SK-N-SH (cell line): ENCODE measurements around the gene ZNF133. TPM values are rescaled to one million over a fixed set of nuclear protein-coding genes. Genes with fewer than 3 reads are reported as not detected.

ENCODE experiments used
- CTCF ChIA-PET: fragments of 300-600, 350-600 bp; formaldehyde crosslinking; extraction: SDS; loops from one replicate; lab custom pipeline; 2021; lab: Yijun Ruan, JAX
- POLR2A ChIA-PET: fragments of 350-600 bp; sonication (Branson Sonifier 250); formaldehyde crosslinking; extraction: SDS; loops from one replicate; lab custom pipeline; 2020; ENCODE audit warnings: antibody characterized with exemption, inconsistent platforms; lab: Yijun Ruan, JAX
- DNase-seq: peaks from one replicate; pipeline ENCODE4 v3.0.0; 2012
- H2AFZ ChIP-seq: fragments of 200-600 bp; sonication (generic); 2 replicates; pipeline ENCODE4 v1.8.1; 2016; ENCODE audit warnings: antibody characterized with exemption, mild to moderate bottlenecking, low read depth
- H3F3A ChIP-seq: fragments of 200-600 bp; sonication (generic); replicated peaks from 2 replicates; pipeline ENCODE3; 2016; ENCODE audit warnings: antibody characterized with exemption, mild to moderate bottlenecking; ENCODE audit not compliant: insufficient read depth
- H3K27ac ChIP-seq, 2 experiments: fragments of 200-500 bp in 1 of 2; fragments of 200-600 bp in 1 of 2; sonication (Bioruptor generic) in 1 of 2; sonication (generic), shearing (Covaris generic) in 1 of 2; 2 replicates each; pipeline versions ENCODE4 v1.5.1 to v1.6.1; 2014 to 2016; ENCODE audit warnings: low read depth in 2 of 2, inconsistent platforms in 1 of 2, low read length in 1 of 2, mild to moderate bottlenecking in 1 of 2, mixed read lengths in 1 of 2
- H3K27me3 ChIP-seq: fragments of 200-600 bp; sonication (generic), shearing (Covaris generic); 2 replicates; pipeline ENCODE4 v1.6.1; 2016; ENCODE audit warnings: mixed run types; ENCODE audit not compliant: insufficient read depth
- H3K36me3 ChIP-seq, 2 experiments: fragments of 200-500 bp in 1 of 2; fragments of 200-600 bp in 1 of 2; sonication (Bioruptor generic) in 1 of 2; sonication (generic) in 1 of 2; replicated peaks in 1 of 2; 2 replicates each; pipeline versions ENCODE3 to v1.5.1; 2014 to 2016; ENCODE audit warnings: low read length in 1 of 2, mild to moderate bottlenecking in 1 of 2; ENCODE audit not compliant: insufficient read depth in 2 of 2, control insufficient read depth in 1 of 2
- H3K4me1 ChIP-seq, 2 experiments: fragments of 200-500 bp in 1 of 2; fragments of 200-600 bp in 1 of 2; sonication (Bioruptor generic) in 1 of 2; sonication (generic), shearing (Covaris generic) in 1 of 2; 2 replicates each; pipeline versions ENCODE4 v1.5.1 to v1.6.1; 2014 to 2016; ENCODE audit warnings: low read depth in 1 of 2, low read length in 1 of 2, mixed run types in 1 of 2; ENCODE audit not compliant: insufficient read depth in 2 of 2, control insufficient read depth in 1 of 2
- H3K4me2 ChIP-seq: fragments of 200-600 bp; sonication (generic), shearing (Covaris generic); 2 replicates; pipeline ENCODE4 v1.6.1; 2017; ENCODE audit warnings: mixed run types
- H3K4me3 ChIP-seq, 2 experiments: fragments of 200-500 bp in 1 of 2; fragments of 200-600 bp in 1 of 2; sonication (Bioruptor generic) in 1 of 2; sonication (generic), shearing (Covaris generic) in 1 of 2; 2 replicates each; pipeline versions ENCODE4 v1.5.1 to v1.8.1; 2014 to 2016; ENCODE audit warnings: low read depth in 2 of 2, inconsistent platforms in 1 of 2, low read length in 1 of 2, mild to moderate bottlenecking in 1 of 2, mixed read lengths in 1 of 2, moderate library complexity in 1 of 2
- H3K79me2 ChIP-seq: fragments of 200-600 bp; sonication (generic); 2 replicates; pipeline ENCODE4 v1.8.1; 2017; ENCODE audit warnings: mild to moderate bottlenecking; ENCODE audit not compliant: insufficient read depth
- H3K9ac ChIP-seq: fragments of 200-600 bp; sonication (generic); 2 replicates; pipeline ENCODE4 v1.6.1; 2017; ENCODE audit warnings: mixed run types
- H3K9me2 ChIP-seq: fragments of 200-600 bp; sonication (generic); 2 replicates; pipeline ENCODE4 v1.6.1; 2017; ENCODE audit warnings: mixed run types
- H3K9me3 ChIP-seq: fragments of 200-600 bp; sonication (generic); 2 replicates; pipeline ENCODE4 v1.6.1; 2017; ENCODE audit warnings: mixed run types, mild to moderate bottlenecking, moderate library complexity
- H4K20me1 ChIP-seq: fragments of 200-600 bp; sonication (generic); 2 replicates; pipeline ENCODE4 v1.6.1; 2017; ENCODE audit warnings: mild to moderate bottlenecking, mixed run types; ENCODE audit not compliant: insufficient read depth
- ELF1 ChIP-seq: IDR thresholded peaks from 2 replicates; pipeline ENCODE4 v1.4.0; 2012
- EP300 ChIP-seq, 2 experiments: IDR thresholded peaks; 2 replicates each; pipeline versions ENCODE4 v1.4.0 to v1.6.1; 2012; ENCODE audit warnings: borderline replicate concordance in 1 of 2, low read depth in 1 of 2, low read length in 1 of 2
- EZH2phosphoT487 ChIP-seq: fragments of 200-600 bp; sonication (generic); IDR thresholded peaks from 2 replicates; pipeline ENCODE4 v1.6.1; 2017; ENCODE audit warnings: low read depth, mixed run types, mild to moderate bottlenecking, antibody characterized with exemption, moderate library complexity, borderline replicate concordance
- GABPA ChIP-seq: IDR thresholded peaks from 2 replicates; pipeline ENCODE4 v1.4.0; 2012; ENCODE audit warnings: low read depth, mild to moderate bottlenecking
- NFIC ChIP-seq: IDR thresholded peaks from 2 replicates; pipeline ENCODE4 v1.4.0; 2012; ENCODE audit warnings: borderline replicate concordance
- RAD21 ChIP-seq: IDR thresholded peaks from 2 replicates; pipeline ENCODE4 v1.6.1; 2012; ENCODE audit warnings: mild to moderate bottlenecking, low read length
- RFX5 ChIP-seq: IDR thresholded peaks from 2 replicates; pipeline ENCODE4 v1.6.1; 2012; ENCODE audit warnings: mild to moderate bottlenecking, improper control_type of control experiment, low read length
- RXRA ChIP-seq: IDR thresholded peaks from 2 replicates; pipeline ENCODE4 v1.4.0; 2012; ENCODE audit warnings: low read depth, mild to moderate bottlenecking, borderline replicate concordance
- TAF1 ChIP-seq: IDR thresholded peaks from 2 replicates; pipeline ENCODE4 v1.6.1; 2012; ENCODE audit warnings: low read depth, mild to moderate bottlenecking, low read length, moderate library complexity, borderline replicate concordance
- TEAD4 ChIP-seq: IDR thresholded peaks from 2 replicates; pipeline ENCODE4 v1.4.0; 2012; ENCODE audit warnings: mild to moderate bottlenecking, borderline replicate concordance; ENCODE audit not compliant: insufficient read depth
- WGBS: methylation state at CpG from one replicate; pipeline ENCODE4 v1.1.6; 2017; ENCODE audit warnings: low lambda C conversion rate; 5-methylcytosine and 5-hydroxymethylcytosine counted together
- polyA plus RNA-seq, 3 experiments: library from polyadenylated mRNA; depleted of rRNA; stranded (reverse); fragments of >200 nt; gene quantifications; 2 replicates each; pipeline ENCODE4 v1.2.3, GENCODE V29; 2012
- TF ChIP-seq, protein P1 (sequence below): IDR thresholded peaks from 2 replicates; pipeline ENCODE4 v1.4.0; 2012; ENCODE audit warnings: low read depth, borderline replicate concordance
- TF ChIP-seq, protein P2 (sequence below): IDR thresholded peaks from 2 replicates; pipeline ENCODE4 v1.4.0; 2012; ENCODE audit warnings: low read depth

ZNF133 gene
- polyA plus RNA-seq, 1 of the 3 experiments (the other 2 are of a cell fraction), result 15.5 TPM

GRCh38 chr20:18254615-18255014 lies 33.7 kb upstream of the ZNF133 start:
- Histone ChIP-seq H3K4me2 (no peak overlapping the region), H3K9me3 (no peaks in the 10 kb centered on the region), H3K9me2 (no peaks in the 10 kb centered on the region), H3F3A (no peaks in the 10 kb centered on the region), H3K9ac (no peak overlapping the region), H3K36me3 (no peaks in the 10 kb centered on the region), H2AFZ (no peak overlapping the region), H3K4me1 (no peaks in the 10 kb centered on the region), H3K4me3 (no peak overlapping the region), H4K20me1 (no peaks in the 10 kb centered on the region), H3K79me2 (no peaks in the 10 kb centered on the region), H3K27me3 (peaks cover 6% of the 10 kb centered on the region; the same call in 1 of the 2 replicates), H3K27ac (no peak overlapping the region)
- ChIA-PET CTCF (no interaction called here), POLR2A (no interaction called here)
- no peak for DNase-seq
- TF ChIP-seq GABPA (no peak), RXRA (no peak), RFX5 (no peak), NFIC (no peak), RAD21 (no peak), TAF1 (no peak), ELF1 (no peak), TEAD4 (no peak)
- TF ChIP-seq, protein P1, sequence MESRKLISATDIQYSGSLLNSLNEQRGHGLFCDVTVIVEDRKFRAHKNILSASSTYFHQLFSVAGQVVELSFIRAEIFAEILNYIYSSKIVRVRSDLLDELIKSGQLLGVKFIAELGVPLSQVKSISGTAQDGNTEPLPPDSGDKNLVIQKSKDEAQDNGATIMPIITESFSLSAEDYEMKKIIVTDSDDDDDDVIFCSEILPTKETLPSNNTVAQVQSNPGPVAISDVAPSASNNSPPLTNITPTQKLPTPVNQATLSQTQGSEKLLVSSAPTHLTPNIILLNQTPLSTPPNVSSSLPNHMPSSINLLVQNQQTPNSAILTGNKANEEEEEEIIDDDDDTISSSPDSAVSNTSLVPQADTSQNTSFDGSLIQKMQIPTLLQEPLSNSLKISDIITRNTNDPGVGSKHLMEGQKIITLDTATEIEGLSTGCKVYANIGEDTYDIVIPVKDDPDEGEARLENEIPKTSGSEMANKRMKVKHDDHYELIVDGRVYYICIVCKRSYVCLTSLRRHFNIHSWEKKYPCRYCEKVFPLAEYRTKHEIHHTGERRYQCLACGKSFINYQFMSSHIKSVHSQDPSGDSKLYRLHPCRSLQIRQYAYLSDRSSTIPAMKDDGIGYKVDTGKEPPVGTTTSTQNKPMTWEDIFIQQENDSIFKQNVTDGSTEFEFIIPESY, result no peak
- 17% methylated on average over 3 of the region's 3 CpGs for WGBS

- TF ChIP-seq EP300 (IDR thresholded peaks at IDR 0.05; ENCODE audit: borderline replicate concordance in 1 of 2, low read depth in 1 of 2, low read length in 1 of 2), result no peak
- no peak for TF ChIP-seq GABPA
- no peak for TF ChIP-seq TEAD4
- no peak for TF ChIP-seq EZH2phosphoT487
- no peak for TF ChIP-seq RXRA
- TF ChIP-seq, protein P2, sequence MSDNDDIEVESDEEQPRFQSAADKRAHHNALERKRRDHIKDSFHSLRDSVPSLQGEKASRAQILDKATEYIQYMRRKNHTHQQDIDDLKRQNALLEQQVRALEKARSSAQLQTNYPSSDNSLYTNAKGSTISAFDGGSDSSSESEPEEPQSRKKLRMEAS, result no peak
- TF ChIP-seq RFX5, result no peak
- POLR2A ChIA-PET, result no interaction called here
These were observed 32.8 kb upstream of the ZNF133 start for GRCh38 chr20:18255526-18255925.

More at GRCh38 chr20:18255526-18255925, 32.8 kb upstream of the ZNF133 start:
- no peaks in the 10 kb centered on the region for H3K9me3 ChIP-seq
- CTCF ChIA-PET, result no interaction called here
- H4K20me1 ChIP-seq, result no peaks in the 10 kb centered on the region
- no peak overlapping the region for H3K27ac ChIP-seq
- H3K79me2 ChIP-seq, result no peaks in the 10 kb centered on the region
- peaks cover 7% of the 10 kb centered on the region; the same call in 1 of the 2 replicates for H3K27me3 ChIP-seq
- no peak overlapping the region for H2AFZ ChIP-seq
- no peaks in the 10 kb centered on the region for H3F3A ChIP-seq
- no peak overlapping the region for H3K9ac ChIP-seq
- H3K36me3 ChIP-seq, result no peaks in the 10 kb centered on the region
- DNase-seq, result no peak
- 62% methylated on average over 1 of the region's 1 CpG for WGBS
- no peaks in the 10 kb centered on the region for H3K9me2 ChIP-seq
- H3K4me2 ChIP-seq, result no peak overlapping the region
- no peaks in the 10 kb centered on the region for H3K4me1 ChIP-seq
- no peak overlapping the region for H3K4me3 ChIP-seq
